Liver (tissue), 3 donors: ENCODE results near the gene OR51T1.

Experiments used
- CTCF ChIP-seq: fragments of 150-350 bp; IDR thresholded peaks from 2 replicates; pipeline ENCODE4 v1.5.1; 2017; ENCODE audit warnings: improper control_type of control experiment, low read depth, low read length; ENCODE audit not compliant: missing input control
- EGR1 ChIP-seq, 2 donors: IDR thresholded peaks; 2 replicates each; pipeline ENCODE4 v1.6.1; 2016 to 2018; ENCODE audit warnings: antibody characterized with exemption in 2 of 2, low read depth in 2 of 2
- FOXA1 ChIP-seq: IDR thresholded peaks from 2 replicates; pipeline ENCODE4 v1.6.1; 2016; ENCODE audit warnings: antibody characterized with exemption
- GABPA ChIP-seq, 2 donors: IDR thresholded peaks in 1 of 2; conservative IDR thresholded peaks in 1 of 2; 2 replicates each; pipeline ENCODE4 v1.6.1; 2016; ENCODE audit warnings: antibody characterized with exemption in 2 of 2, mild to moderate bottlenecking in 1 of 2, moderate library complexity in 1 of 2
- HNF4A ChIP-seq, 2 donors: conservative IDR thresholded peaks; 2 replicates each; pipeline ENCODE4 v1.6.1; 2016; ENCODE audit warnings: antibody characterized with exemption in 2 of 2, mild to moderate bottlenecking in 2 of 2
- JUND ChIP-seq, 2 donors: IDR thresholded peaks; 2 replicates each; pipeline ENCODE4 v1.6.1; 2016; ENCODE audit warnings: antibody characterized with exemption in 2 of 2
- MAX ChIP-seq: IDR thresholded peaks from 2 replicates; pipeline ENCODE4 v1.6.1; 2016; ENCODE audit warnings: antibody characterized with exemption
- NR2F2 ChIP-seq: IDR thresholded peaks from 2 replicates; pipeline ENCODE4 v1.6.1; 2016; ENCODE audit warnings: antibody characterized with exemption
- RAD21 ChIP-seq, 2 donors: IDR thresholded peaks; 2 replicates each; pipeline ENCODE4 v1.6.1; 2016; ENCODE audit warnings: antibody characterized with exemption in 2 of 2, mild to moderate bottlenecking in 2 of 2
- REST ChIP-seq: IDR thresholded peaks from 2 replicates; pipeline ENCODE4 v1.6.1; 2016; ENCODE audit warnings: antibody characterized with exemption, mild to moderate bottlenecking
- SP1 ChIP-seq: IDR thresholded peaks from 2 replicates; pipeline ENCODE4 v1.6.1; 2018; ENCODE audit warnings: antibody characterized with exemption, mild to moderate bottlenecking
- TAF1 ChIP-seq: conservative IDR thresholded peaks from 2 replicates; pipeline ENCODE4 v1.6.1; 2016; ENCODE audit warnings: antibody characterized with exemption, mild to moderate bottlenecking
- YY1 ChIP-seq: IDR thresholded peaks from 2 replicates; pipeline ENCODE4 v1.6.1; 2016; ENCODE audit warnings: antibody characterized with exemption, mild to moderate bottlenecking
- ZBTB33 ChIP-seq: IDR thresholded peaks from 2 replicates; pipeline ENCODE4 v1.6.1; 2016; ENCODE audit warnings: antibody characterized with exemption
- donor health status: healthy.
- donor health status: healthy.

- TF ChIP-seq MAX (no peak), CTCF (no peak), EGR1 (IDR thresholded peaks at IDR 0.05; ENCODE audit: low read depth in 2 of 2) (no peak), FOXA1 (no peak), TAF1 (no peak), SP1 (no peak), RAD21 (IDR thresholded peaks at IDR 0.05) (no peak), JUND (IDR thresholded peaks at IDR 0.05) (no peak), NR2F2 (no peak), GABPA (IDR thresholded peaks at IDR 0.05 in 1 of 2, conservative IDR thresholded peaks at IDR 0.05 in 1 of 2) (no peak), YY1 (no peak), REST (no peak), ZBTB33 (no peak), HNF4A (conservative IDR thresholded peaks at IDR 0.05) (no peak)
Measured at GRCh38 chr11:4921796-4922195, 40.1 kb downstream of the OR51T1 start.
